GM18505 (cell line): Measurements from ENCODE around the gene HYCC1.
"Not testable (repeated sequence)": the region's sequence is repeated elsewhere in the genome, so short reads cannot be mapped to it uniquely, and the experiment has no call there.

Experiments used
- ATAC-seq: cut with Tn5 transposase; IDR thresholded peaks from one replicate; pipeline ENCODE4 v1.9.1; 2021; ENCODE audit not compliant: unreplicated experiment
- POLR2A ChIP-seq: IDR thresholded peaks from 4 replicates; pipeline ENCODE4 v1.6.1; 2011; ENCODE audit warnings: borderline replicate concordance; ENCODE audit not compliant: insufficient read depth, insufficient read length; ENCODE audit errors: extremely low read depth

Gene HYCC1

DNA sequence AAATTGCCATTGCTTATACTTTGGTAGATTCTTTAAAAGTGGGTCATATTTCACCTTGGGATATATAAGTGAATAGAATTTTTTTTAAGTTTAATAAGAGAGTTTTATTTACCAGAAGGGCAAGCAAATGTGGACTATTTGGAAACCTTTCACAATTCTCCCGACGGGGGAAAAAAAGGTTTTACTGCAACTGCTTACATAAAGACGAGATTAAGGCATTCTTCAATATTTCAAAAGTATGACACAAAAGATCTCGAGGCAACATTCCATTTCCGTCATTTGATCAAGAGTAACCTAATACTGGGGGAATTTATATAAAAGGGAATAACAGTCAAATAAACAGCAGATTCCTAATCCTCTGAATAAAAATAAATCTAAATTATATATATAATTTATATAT, 28.5 kb downstream of the HYCC1 start:
- no peak for ATAC-seq
- TF ChIP-seq POLR2A = no peak

DNA sequence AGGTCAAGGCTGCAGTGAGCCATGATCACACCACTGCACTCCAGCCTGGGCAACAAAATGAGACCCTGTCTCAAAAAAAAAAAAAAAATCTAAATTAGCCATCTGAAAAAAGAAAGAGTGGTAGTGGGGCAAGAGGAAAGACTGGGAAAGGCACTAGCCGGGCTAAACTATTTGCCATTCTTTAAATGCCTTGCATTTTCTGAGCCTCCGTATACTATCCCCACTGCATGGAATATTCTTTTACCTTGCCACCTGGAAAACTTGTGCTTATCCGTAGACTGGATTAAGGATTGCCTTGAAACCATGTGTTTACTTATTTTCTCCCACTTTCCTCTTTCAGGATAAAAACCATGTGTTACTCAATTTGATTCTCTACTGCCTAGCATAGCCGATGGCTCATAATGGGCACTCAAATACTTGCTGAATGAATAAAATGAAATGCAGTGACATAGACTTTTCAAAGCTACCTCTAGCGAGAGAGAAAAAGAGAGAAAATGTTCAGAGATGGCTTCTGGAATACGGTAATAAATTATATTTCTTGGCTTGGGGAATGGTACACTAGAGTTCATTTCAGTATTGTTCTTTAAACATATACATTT, 30.6 kb downstream of the HYCC1 start:
- no peak for TF ChIP-seq POLR2A
- ATAC-seq = no peak

- no peak for TF ChIP-seq POLR2A
- no peak for ATAC-seq
These were observed 33.5 kb downstream of the HYCC1 start for GRCh38 chr7:22980422-22980821.

DNA sequence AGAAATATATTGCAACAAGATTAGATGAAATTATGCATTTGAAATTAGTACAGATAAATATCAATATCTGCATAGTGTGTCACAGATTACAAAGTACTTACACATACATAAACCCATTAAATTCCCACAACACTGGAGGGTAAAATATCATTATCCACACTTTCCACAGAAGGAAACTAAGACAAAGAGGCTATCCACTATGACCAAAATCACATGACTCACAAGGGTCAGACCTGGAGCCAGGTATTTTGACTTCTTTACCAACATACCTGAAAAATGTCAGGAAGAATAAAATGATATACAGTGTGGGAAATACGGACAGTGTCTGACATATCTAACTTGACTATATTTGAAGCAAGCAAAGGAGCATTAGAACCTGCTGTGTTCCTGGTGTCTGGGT, 34.1 kb downstream of the HYCC1 start:
- TF ChIP-seq POLR2A = no peak
- ATAC-seq = no peak

DNA sequence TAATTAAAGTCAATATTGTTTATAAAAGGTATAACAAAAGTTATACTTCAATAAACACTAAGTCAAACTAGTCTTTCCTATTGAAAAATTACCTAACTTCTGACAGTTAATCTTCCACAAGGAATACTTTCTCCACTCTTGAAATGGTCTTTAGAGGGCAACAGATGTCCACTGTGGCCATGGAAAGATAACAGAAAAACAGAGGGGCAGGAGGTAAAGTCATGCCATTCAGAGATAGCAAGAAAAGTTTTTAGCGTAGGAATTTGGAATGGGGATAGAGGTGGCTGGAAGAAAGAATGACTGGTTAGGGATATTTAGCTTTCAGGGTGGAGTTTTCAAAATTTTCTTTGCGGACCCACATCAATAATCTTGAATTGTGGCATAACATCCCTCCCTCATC, 34.7 kb downstream of the HYCC1 start:
- no peak for TF ChIP-seq POLR2A
- ATAC-seq = no peak

DNA sequence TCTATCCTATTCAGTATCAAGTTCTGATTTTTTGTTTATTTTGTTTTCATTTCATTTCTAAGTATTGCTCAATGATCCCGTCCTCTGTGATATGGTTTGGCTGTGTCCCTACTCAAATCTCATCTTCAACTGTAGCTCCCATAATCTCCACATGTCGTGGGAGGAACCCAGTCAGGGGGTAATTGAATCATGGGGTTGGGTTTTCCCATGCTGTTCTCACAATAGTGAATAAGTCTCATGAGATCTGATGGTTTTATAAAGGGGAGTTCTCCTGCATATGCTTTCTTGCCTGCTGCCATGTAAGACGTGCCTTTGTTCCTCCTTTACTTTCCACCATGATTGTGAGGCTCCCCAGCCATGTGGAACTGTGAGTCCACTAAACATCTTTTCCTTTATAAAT, 39.3 kb downstream of the HYCC1 start:
- ATAC-seq = not testable (repeated sequence)

- no peak for TF ChIP-seq POLR2A
- no peak for ATAC-seq
These were observed 41.7 kb downstream of the HYCC1 start for GRCh38 chr7:22972207-22972606.

DNA sequence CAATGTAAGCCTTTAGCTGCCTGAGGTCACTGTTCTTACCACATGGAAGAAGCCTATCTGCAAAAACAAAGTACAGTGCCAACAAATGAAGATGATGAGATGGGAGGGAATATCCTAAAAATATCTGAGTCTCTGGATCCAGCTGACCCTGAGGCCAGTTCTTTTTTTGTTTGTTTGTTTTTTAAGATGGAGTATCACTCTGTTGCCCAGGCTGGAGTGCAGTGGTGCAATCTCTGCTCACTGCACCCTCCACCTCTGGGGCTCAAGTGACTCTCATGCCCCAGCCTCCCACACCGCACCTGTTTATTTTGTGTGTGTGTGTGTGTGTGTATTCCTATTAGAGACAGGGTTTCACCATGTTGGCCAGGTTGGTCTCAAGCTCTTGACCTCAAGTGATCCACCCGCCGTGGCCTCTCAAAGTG, 44.9 kb downstream of the HYCC1 start:
- ATAC-seq = no peak
- no peak for TF ChIP-seq POLR2A
